Glutamatergic neuron (in vitro differentiated cells): Measurements from ENCODE around the gene B4GALNT3. TPM values are rescaled to one million over a fixed set of nuclear protein-coding genes. Genes with fewer than 3 reads are reported as not detected.
A peak's percentile ranks its signal among the peaks of the same experiment; 100 is the strongest.

Experiments used
- DNase-seq: peaks from one replicate; pipeline ENCODE4 v3.0.0; 2022
- H3K27ac Mint-ChIP-seq: one replicate; pipeline ENCODE4 v1.8.0; 2020; ENCODE audit warnings: mild to moderate bottlenecking, mixed read lengths, inconsistent platforms; ENCODE audit not compliant: unreplicated experiment
- H3K27me3 Mint-ChIP-seq: one replicate; pipeline ENCODE4 v1.8.0; 2020; ENCODE audit warnings: mild to moderate bottlenecking, moderate library complexity, mixed read lengths, inconsistent platforms; ENCODE audit not compliant: unreplicated experiment
- H3K36me3 Mint-ChIP-seq: one replicate; pipeline ENCODE4 v1.8.0; 2020; ENCODE audit warnings: mild to moderate bottlenecking, mixed read lengths, inconsistent platforms; ENCODE audit not compliant: unreplicated experiment
- H3K4me1 Mint-ChIP-seq: one replicate; pipeline ENCODE4 v1.8.0; 2020; ENCODE audit warnings: mild to moderate bottlenecking, low read depth, mixed read lengths, inconsistent platforms; ENCODE audit not compliant: unreplicated experiment
- H3K4me3 Mint-ChIP-seq: one replicate; pipeline ENCODE4 v1.8.0; 2020; ENCODE audit warnings: mild to moderate bottlenecking, mixed read lengths, inconsistent platforms; ENCODE audit not compliant: unreplicated experiment
- H3K9me3 Mint-ChIP-seq: one replicate; pipeline ENCODE4 v1.8.0; 2020; ENCODE audit warnings: mild to moderate bottlenecking, moderate library complexity, mixed read lengths, inconsistent platforms; ENCODE audit not compliant: unreplicated experiment
- total RNA-seq: library from RNA; stranded (reverse); fragmentation: NEBNext Ultra II Directional; extraction: Animal tissue kit (Norgen Biotek cat#: 25700); gene quantifications from one replicate; pipeline ENCODE4 v1.2.1, GENCODE V29; 2021; ENCODE audit not compliant: unreplicated experiment
- TF ChIP-seq, protein P1 (sequence below): fragments of 200-600 bp; sonication (generic); IDR thresholded peaks from one replicate; pipeline ENCODE4 v1.5.0; 2021; ENCODE audit not compliant: partially characterized antibody, unreplicated experiment

B4GALNT3 gene
- total RNA-seq, 1 donor from 2014 or later = 3.3 TPM

DNA sequence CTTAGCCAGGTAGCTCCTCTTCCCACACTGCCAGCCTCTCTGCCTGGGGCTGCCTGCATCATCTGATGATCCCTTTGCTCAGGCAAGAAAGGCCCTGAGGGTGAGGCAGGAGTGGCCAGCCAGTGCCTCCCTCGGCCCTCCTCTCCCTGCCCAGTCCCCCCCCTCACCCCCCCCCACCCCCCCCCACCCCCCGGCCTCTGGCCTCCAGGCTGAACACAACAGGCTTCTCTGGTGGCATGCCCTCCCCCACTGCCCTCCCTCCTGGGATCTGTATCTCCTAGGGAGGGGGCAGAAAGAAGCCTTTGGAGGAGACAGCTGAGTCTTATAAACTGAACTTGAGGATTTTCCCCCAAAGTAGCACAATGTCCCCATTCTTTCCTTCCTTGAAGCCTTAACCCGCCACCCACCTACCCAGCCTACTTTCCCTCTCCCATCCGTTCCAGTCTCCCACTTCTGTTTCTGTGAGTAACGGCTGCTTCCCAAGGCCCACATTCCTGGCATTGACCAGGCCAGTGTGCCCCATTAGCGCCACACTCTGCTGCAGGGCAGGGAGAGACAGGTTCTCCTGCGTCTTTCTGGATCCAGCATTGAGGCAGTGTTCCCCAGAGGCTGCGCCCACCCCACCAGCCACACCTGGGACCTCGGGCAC, 82.1 kb downstream of the B4GALNT3 start:
- Mint-ChIP-seq H3K9me3 (peaks cover 5% of the 10 kb centered on the region), H3K36me3 (peaks cover 6% of the 10 kb centered on the region), H3K4me3 (no peak overlapping the region), H3K27me3 (peaks cover 11% of the 10 kb centered on the region), H3K27ac (no peak overlapping the region), H3K4me1 (peaks cover 12% of the 10 kb centered on the region)
- DNase-seq = no peak
- TF ChIP-seq, protein P1, sequence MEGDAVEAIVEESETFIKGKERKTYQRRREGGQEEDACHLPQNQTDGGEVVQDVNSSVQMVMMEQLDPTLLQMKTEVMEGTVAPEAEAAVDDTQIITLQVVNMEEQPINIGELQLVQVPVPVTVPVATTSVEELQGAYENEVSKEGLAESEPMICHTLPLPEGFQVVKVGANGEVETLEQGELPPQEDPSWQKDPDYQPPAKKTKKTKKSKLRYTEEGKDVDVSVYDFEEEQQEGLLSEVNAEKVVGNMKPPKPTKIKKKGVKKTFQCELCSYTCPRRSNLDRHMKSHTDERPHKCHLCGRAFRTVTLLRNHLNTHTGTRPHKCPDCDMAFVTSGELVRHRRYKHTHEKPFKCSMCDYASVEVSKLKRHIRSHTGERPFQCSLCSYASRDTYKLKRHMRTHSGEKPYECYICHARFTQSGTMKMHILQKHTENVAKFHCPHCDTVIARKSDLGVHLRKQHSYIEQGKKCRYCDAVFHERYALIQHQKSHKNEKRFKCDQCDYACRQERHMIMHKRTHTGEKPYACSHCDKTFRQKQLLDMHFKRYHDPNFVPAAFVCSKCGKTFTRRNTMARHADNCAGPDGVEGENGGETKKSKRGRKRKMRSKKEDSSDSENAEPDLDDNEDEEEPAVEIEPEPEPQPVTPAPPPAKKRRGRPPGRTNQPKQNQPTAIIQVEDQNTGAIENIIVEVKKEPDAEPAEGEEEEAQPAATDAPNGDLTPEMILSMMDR = no peak

DNA sequence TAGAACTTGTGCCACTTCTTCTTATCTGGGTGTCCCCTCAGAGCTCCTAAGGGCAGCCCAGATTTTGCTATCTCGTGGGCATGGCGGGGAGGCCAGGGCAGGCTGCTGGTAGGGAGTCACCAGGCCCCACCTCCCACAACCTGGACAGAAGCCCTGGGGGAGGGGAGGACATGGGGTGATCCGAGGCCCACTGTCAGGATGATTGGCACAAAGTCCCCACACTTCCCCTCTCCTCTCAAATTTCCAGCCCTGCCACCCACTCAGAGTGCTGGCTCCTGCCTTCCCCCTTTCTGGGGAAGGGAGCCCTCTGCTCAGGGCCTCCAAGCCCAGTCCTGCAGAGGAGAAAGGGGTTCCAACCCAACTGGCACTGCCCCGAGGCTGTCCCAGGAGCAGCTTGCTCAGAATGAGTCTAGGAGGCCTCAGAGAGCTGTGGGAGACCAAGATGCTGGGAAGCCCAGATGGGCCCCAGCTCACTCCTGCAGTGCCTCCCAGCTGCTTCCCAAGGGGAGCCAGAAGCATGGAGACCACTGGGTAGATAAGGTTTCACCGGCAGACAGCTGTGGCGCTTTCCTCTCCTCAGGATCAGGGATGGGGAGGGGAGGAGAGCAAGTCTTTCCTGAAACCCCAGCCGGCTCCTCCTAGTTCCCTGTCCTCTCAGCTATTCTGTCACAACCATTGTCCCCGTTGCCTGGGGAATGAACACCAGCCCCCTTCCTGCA, 82.8 kb downstream of the B4GALNT3 start:
- H3K9me3 Mint-ChIP-seq = peaks cover 5% of the 10 kb centered on the region
- DNase-seq = peak; percentile 47
- peaks cover 6% of the 10 kb centered on the region for H3K36me3 Mint-ChIP-seq
- H3K27me3 Mint-ChIP-seq = peaks cover 11% of the 10 kb centered on the region
- no peak overlapping the region for H3K4me3 Mint-ChIP-seq
- H3K4me1 Mint-ChIP-seq = peaks cover 13% of the 10 kb centered on the region
- H3K27ac Mint-ChIP-seq = no peak overlapping the region
- TF ChIP-seq, protein P1 = no peak

DNA sequence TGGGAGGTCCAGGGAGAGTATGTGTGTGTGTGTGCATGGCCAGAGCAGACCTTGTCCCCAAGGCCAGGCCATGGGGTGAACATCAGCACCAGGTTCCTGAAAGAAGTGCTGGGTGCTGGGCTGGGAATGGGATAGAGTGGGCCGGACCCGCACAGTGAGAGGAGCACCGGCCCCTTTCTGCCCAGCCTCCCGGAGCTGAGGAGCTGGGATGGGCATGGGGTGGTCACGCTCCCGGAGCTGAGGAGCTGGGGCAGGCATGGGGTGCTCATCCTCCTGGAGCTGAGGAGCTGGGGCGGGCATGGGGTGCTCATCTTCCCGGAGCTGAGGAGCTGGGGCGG, 83.3 kb downstream of the B4GALNT3 start:
- H3K27ac Mint-ChIP-seq = no peak overlapping the region
- peaks cover 14% of the 10 kb centered on the region for H3K27me3 Mint-ChIP-seq

DNA sequence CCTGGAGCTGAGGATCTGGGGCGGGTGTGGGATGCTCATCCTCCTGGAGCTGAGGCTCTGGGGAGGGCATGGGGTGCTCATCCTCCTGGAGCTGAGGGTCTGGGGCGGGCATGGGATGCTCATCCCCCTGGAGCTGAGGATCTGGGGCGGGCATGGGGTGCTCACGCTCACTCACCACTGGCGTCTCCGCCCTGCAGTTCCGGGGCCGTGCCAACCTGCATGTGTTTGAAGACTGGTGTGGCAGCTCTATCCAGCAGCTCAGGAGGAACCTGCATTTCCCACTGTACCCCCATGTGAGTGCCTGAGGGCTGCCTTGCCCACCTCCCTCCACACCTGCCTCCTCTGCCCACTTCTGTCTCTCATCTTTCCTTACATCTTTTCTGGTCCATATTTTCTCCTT, 84.4 kb downstream of the B4GALNT3 start:
- Mint-ChIP-seq H3K4me1 (peaks cover 22% of the 10 kb centered on the region), H3K9me3 (peaks cover 5% of the 10 kb centered on the region), H3K4me3 (peak overlapping the region; percentile 4), H3K36me3 (peaks cover 6% of the 10 kb centered on the region), H3K27ac (peak overlapping the region; percentile 17), H3K27me3 (peaks cover 14% of the 10 kb centered on the region)
- TF ChIP-seq, protein P1 = no peak
- DNase-seq = no peak

More for the DNA sequence above, 83.3 kb downstream of the B4GALNT3 start:
- TF ChIP-seq, protein P1 = no peak
- DNase-seq = no peak
- Mint-ChIP-seq H3K9me3 (peaks cover 5% of the 10 kb centered on the region), H3K4me3 (no peak overlapping the region), H3K4me1 (peaks cover 19% of the 10 kb centered on the region), H3K36me3 (peaks cover 6% of the 10 kb centered on the region)
